ENCODE data around the gene THSD7A.

The THSD7A gene

GRCh38 chr7:11343818-11344413 is 488.1 kb downstream of the THSD7A start:
- Histone ChIP-seq H3K4me3 (ENCODE audit: low read depth, low read length) (no peak overlapping the region), H3K9me3 (ENCODE audit: severe bottlenecking) (no peaks in the 10 kb centered on the region), H3K27me3 (ENCODE audit: insufficient read depth, low read depth, severe bottlenecking) (no peaks in the 10 kb centered on the region), H3K36me3 (no peaks in the 10 kb centered on the region), H3K27ac (no peak overlapping the region)
- DNase-seq = no peak
- peak; percentile 39 for TF ChIP-seq CTCF (IDR thresholded peaks at IDR 0.05; ENCODE audit: low read depth, low read length)

GRCh38 chr7:11343136-11343535 is 488.9 kb downstream of the THSD7A start:
- H3K9me3 ChIP-seq (ENCODE audit: severe bottlenecking) = no peaks in the 10 kb centered on the region
- H3K4me3 ChIP-seq (ENCODE audit: low read depth, low read length) = no peak overlapping the region
- no peaks in the 10 kb centered on the region for H3K27me3 ChIP-seq (ENCODE audit: insufficient read depth, low read depth, severe bottlenecking)
- no peak overlapping the region for H3K27ac ChIP-seq
- no peak for DNase-seq
- H3K36me3 ChIP-seq = no peaks in the 10 kb centered on the region
- TF ChIP-seq CTCF (IDR thresholded peaks at IDR 0.05; ENCODE audit: low read depth, low read length) = no peak

GRCh38 chr7:11341285-11341944 is 490.6 kb downstream of the THSD7A start:
- no peaks in the 10 kb centered on the region for H3K36me3 ChIP-seq
- no peak overlapping the region for H3K27ac ChIP-seq
- H3K4me3 ChIP-seq (ENCODE audit: low read depth, low read length) = no peak overlapping the region
- TF ChIP-seq CTCF (IDR thresholded peaks at IDR 0.05; ENCODE audit: low read depth, low read length) = peak; percentile 58
- no peaks in the 10 kb centered on the region for H3K9me3 ChIP-seq (ENCODE audit: severe bottlenecking)
- peak; percentile 23 for DNase-seq
- no peaks in the 10 kb centered on the region for H3K27me3 ChIP-seq (ENCODE audit: insufficient read depth, low read depth, severe bottlenecking)

GRCh38 chr7:11336432-11336831 is 495.6 kb downstream of the THSD7A start:
- Histone ChIP-seq H3K27ac (no peak overlapping the region), H3K27me3 (ENCODE audit: insufficient read depth, low read depth, severe bottlenecking) (no peaks in the 10 kb centered on the region), H3K36me3 (no peaks in the 10 kb centered on the region), H3K9me3 (ENCODE audit: severe bottlenecking) (no peaks in the 10 kb centered on the region), H3K4me3 (ENCODE audit: low read depth, low read length) (no peak overlapping the region)
- no peak for TF ChIP-seq CTCF (IDR thresholded peaks at IDR 0.05; ENCODE audit: low read depth, low read length)
- no peak for DNase-seq

- no peak for TF ChIP-seq CTCF (IDR thresholded peaks at IDR 0.05; ENCODE audit: low read depth, low read length)
- no peak for DNase-seq
- no peaks in the 10 kb centered on the region for H3K36me3 ChIP-seq
- no peaks in the 10 kb centered on the region for H3K27me3 ChIP-seq (ENCODE audit: insufficient read depth, low read depth, severe bottlenecking)
- no peak overlapping the region for H3K27ac ChIP-seq
- H3K9me3 ChIP-seq (ENCODE audit: severe bottlenecking) = no peaks in the 10 kb centered on the region
- H3K4me3 ChIP-seq (ENCODE audit: low read depth, low read length) = no peak overlapping the region
These were observed 496.1 kb downstream of the THSD7A start for GRCh38 chr7:11335947-11336346.

GRCh38 chr7:11332865-11333228 is 499.2 kb downstream of the THSD7A start:
- no peaks in the 10 kb centered on the region for H3K27me3 ChIP-seq (ENCODE audit: insufficient read depth, low read depth, severe bottlenecking)
- H3K27ac ChIP-seq = no peak overlapping the region
- H3K4me3 ChIP-seq (ENCODE audit: low read depth, low read length) = no peak overlapping the region
- DNase-seq = no peak
- no peaks in the 10 kb centered on the region for H3K9me3 ChIP-seq (ENCODE audit: severe bottlenecking)
- TF ChIP-seq CTCF (IDR thresholded peaks at IDR 0.05; ENCODE audit: low read depth, low read length) = no peak
- H3K36me3 ChIP-seq = no peaks in the 10 kb centered on the region

Data from WERI-Rb-1 (cell line).